ENCODE measurements around the gene AP1G1. TPM values are rescaled to one million over a fixed set of nuclear protein-coding genes. Genes with fewer than 3 reads are reported as not detected.

Gene AP1G1
- polyA plus RNA-seq, 2 of the 4 experiments (the other 2 are of a cell fraction) = 38.1 to 85.6 TPM

GRCh38 chr16:71794943-71795342, 13.7 kb downstream of the AP1G1 start:
- no peak overlapping the region for H3K4me3 ChIP-seq

GRCh38 chr16:71794018-71794417, 14.6 kb downstream of the AP1G1 start:
- no peak for FAIRE-seq
- ChIA-PET POLR2A (no interaction called here), CTCF (interaction anchor here (0.9 to 1.1 kb wide), 2 partner anchors 41 to 55 kb away, joined by 3 read pairs; no protein-coding TSS in a partner anchor)
- WGBS (ENCODE audit: missing lambda C conversion rate) = 84% methylated on average over 1 of the region's 1 CpG
- Histone ChIP-seq H3K4me3 (no peak overlapping the region), H3K9me3 (no peaks in the 10 kb centered on the region), H3K27ac (no peak overlapping the region), H3K4me1 (no peaks in the 10 kb centered on the region), H3K4me2 (no peak overlapping the region)
- ATAC-seq = no peak
- no peak for DNase-seq (ENCODE audit: low read depth in 1 of 2, low spot score in 1 of 2)
- TF ChIP-seq RAD21 (conservative IDR thresholded peaks at IDR 0.05 in 1 of 2, IDR thresholded peaks at IDR 0.05 in 1 of 2) = no peak
- TF ChIP-seq ZSCAN20 (CRISPR knock-in tag; IDR thresholded peaks at IDR 0.05) = no peak
- TF ChIP-seq KDM5A (IDR thresholded peaks at IDR 0.05) = no peak
- no peak for TF ChIP-seq FOXS1 (CRISPR knock-in tag; IDR thresholded peaks at IDR 0.05)
- no peak for TF ChIP-seq PHF8 (IDR thresholded peaks at IDR 0.05; ENCODE audit: borderline replicate concordance, low read depth)
- TF ChIP-seq USF2 (IDR thresholded peaks at IDR 0.05) = no peak
- TF ChIP-seq CEBPB (IDR thresholded peaks at IDR 0.05) = no peak
- no peak for TF ChIP-seq EHMT2 (IDR thresholded peaks at IDR 0.05; ENCODE audit: low read depth)
- no peak for TF ChIP-seq SMC3 (IDR thresholded peaks at IDR 0.05)
- TF ChIP-seq MAFK (IDR thresholded peaks at IDR 0.05; ENCODE audit: partially characterized antibody) = no peak
- no peak for TF ChIP-seq FOSL2 (IDR thresholded peaks at IDR 0.05)
- no peak for TF ChIP-seq FOSL2 (CRISPR knock-in tag; IDR thresholded peaks at IDR 0.05)

More at GRCh38 chr16:71794943-71795342, 13.7 kb downstream of the AP1G1 start:
- TF ChIP-seq HOXA7 (CRISPR knock-in tag; IDR thresholded peaks at IDR 0.05) (no peak), NR3C1 (IDR thresholded peaks at IDR 0.05) (no peak), MAZ (IDR thresholded peaks at IDR 0.05; ENCODE audit: borderline replicate concordance, low read depth, low read length) (no peak), CHD4 (IDR thresholded peaks at IDR 0.05; ENCODE audit: borderline replicate concordance) (no peak), KDM1A (IDR thresholded peaks at IDR 0.05; ENCODE audit: low read depth) (no peak), CEBPB (IDR thresholded peaks at IDR 0.05) (no peak), HES2 (IDR thresholded peaks at IDR 0.05) (no peak), RFX5 (IDR thresholded peaks at IDR 0.05) (no peak), TFCP2L1 (CRISPR knock-in tag; IDR thresholded peaks at IDR 0.05) (no peak)
- TF ChIP-seq, protein P1, sequence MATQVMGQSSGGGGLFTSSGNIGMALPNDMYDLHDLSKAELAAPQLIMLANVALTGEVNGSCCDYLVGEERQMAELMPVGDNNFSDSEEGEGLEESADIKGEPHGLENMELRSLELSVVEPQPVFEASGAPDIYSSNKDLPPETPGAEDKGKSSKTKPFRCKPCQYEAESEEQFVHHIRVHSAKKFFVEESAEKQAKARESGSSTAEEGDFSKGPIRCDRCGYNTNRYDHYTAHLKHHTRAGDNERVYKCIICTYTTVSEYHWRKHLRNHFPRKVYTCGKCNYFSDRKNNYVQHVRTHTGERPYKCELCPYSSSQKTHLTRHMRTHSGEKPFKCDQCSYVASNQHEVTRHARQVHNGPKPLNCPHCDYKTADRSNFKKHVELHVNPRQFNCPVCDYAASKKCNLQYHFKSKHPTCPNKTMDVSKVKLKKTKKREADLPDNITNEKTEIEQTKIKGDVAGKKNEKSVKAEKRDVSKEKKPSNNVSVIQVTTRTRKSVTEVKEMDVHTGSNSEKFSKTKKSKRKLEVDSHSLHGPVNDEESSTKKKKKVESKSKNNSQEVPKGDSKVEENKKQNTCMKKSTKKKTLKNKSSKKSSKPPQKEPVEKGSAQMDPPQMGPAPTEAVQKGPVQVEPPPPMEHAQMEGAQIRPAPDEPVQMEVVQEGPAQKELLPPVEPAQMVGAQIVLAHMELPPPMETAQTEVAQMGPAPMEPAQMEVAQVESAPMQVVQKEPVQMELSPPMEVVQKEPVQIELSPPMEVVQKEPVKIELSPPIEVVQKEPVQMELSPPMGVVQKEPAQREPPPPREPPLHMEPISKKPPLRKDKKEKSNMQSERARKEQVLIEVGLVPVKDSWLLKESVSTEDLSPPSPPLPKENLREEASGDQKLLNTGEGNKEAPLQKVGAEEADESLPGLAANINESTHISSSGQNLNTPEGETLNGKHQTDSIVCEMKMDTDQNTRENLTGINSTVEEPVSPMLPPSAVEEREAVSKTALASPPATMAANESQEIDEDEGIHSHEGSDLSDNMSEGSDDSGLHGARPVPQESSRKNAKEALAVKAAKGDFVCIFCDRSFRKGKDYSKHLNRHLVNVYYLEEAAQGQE (IDR thresholded peaks at IDR 0.05) = no peak
- H3K27ac ChIP-seq = no peak overlapping the region
- ATAC-seq (no peak), FAIRE-seq (no peak), DNase-seq (ENCODE audit: low read depth in 1 of 2, low spot score in 1 of 2) (no peak)
- ChIA-PET POLR2A (interaction anchor here (1.1 kb wide), 1 partner anchor 14 kb away, joined by 3 read pairs; the partner anchor contains the start of gene AP1G1), CTCF (interaction anchor here (1.4 kb wide), 1 partner anchor 88 kb away, joined by 4 read pairs; no protein-coding TSS in a partner anchor)
- H3K4me1 ChIP-seq = no peaks in the 10 kb centered on the region
- WGBS (ENCODE audit: missing lambda C conversion rate) = 68% methylated on average over 1 of the region's 1 CpG
- H3K9me3 ChIP-seq = no peaks in the 10 kb centered on the region
- H3K4me2 ChIP-seq = no peak overlapping the region
